ENCODE measurements around the gene AFF1. TPM values are rescaled to one million over a fixed set of nuclear protein-coding genes. Genes with fewer than 3 reads are reported as not detected.
A peak's percentile ranks its signal among the peaks of the same experiment; 100 is the strongest.

Gene AFF1
- total RNA-seq, 1 donor from 2014 or later = 99.9 TPM

- Histone ChIP-seq H3K27me3 (no peaks in the 10 kb centered on the region), H3K9me3 (no peaks in the 10 kb centered on the region), H3K4me3 (peak overlapping the region; percentile 69 to 99), H3K4me1 (peaks cover 54% of the 10 kb centered on the region), H3K27ac (peak overlapping the region; percentile 99), H3K36me3 (no peaks in the 10 kb centered on the region)
- DNase-seq (ENCODE audit: extremely low spot score in 2 of 2) = peak in 1 of 2 donors; percentile 94
- intact Hi-C loops (cut with DNase I) = no loop called here
- TF ChIP-seq CTCF (IDR thresholded peaks at IDR 0.05) (peak in 1 of 3 experiments; percentile 28), POLR2AphosphoS5 (IDR thresholded peaks at IDR 0.05; ENCODE audit: insufficient read depth in 1 of 2, low read depth in 1 of 2) (peak; percentile 76 to 81), POLR2A (IDR thresholded peaks at IDR 0.05) (peak in 1 of 2 donors; percentile 27)
These were observed 1.3 kb downstream of the AFF1 start for GRCh38 chr4:86935853-86936733.

GRCh38 chr4:86938771-86939520 is 4.1 kb downstream of the AFF1 start:
- no peaks in the 10 kb centered on the region for H3K27me3 ChIP-seq
- TF ChIP-seq POLR2A (IDR thresholded peaks at IDR 0.05) (no peak), POLR2AphosphoS5 (IDR thresholded peaks at IDR 0.05; ENCODE audit: insufficient read depth in 1 of 2, low read depth in 1 of 2) (peak in 1 of 2 donors; percentile 88), CTCF (IDR thresholded peaks at IDR 0.05) (no peak)
- no peak for DNase-seq (ENCODE audit: extremely low spot score in 2 of 2)
- H3K36me3 ChIP-seq = no peaks in the 10 kb centered on the region
- H3K27ac ChIP-seq = peak overlapping the region; percentile 99
- intact Hi-C loops (cut with DNase I) = no loop called here
- H3K4me3 ChIP-seq = no peak overlapping the region
- no peaks in the 10 kb centered on the region for H3K9me3 ChIP-seq
- peaks cover 67% of the 10 kb centered on the region for H3K4me1 ChIP-seq

GRCh38 chr4:86939729-86940575 is 5.1 kb downstream of the AFF1 start:
- H3K27ac ChIP-seq = peak overlapping the region; percentile 99
- H3K27me3 ChIP-seq = no peaks in the 10 kb centered on the region
- H3K4me3 ChIP-seq = no peak overlapping the region
- H3K36me3 ChIP-seq = no peaks in the 10 kb centered on the region
- H3K9me3 ChIP-seq = no peaks in the 10 kb centered on the region
- intact Hi-C loops (cut with DNase I) = no loop called here
- H3K4me1 ChIP-seq = peaks cover 68% of the 10 kb centered on the region
- DNase-seq (ENCODE audit: extremely low spot score in 2 of 2) = no peak
- TF ChIP-seq CTCF (IDR thresholded peaks at IDR 0.05) (no peak), POLR2A (IDR thresholded peaks at IDR 0.05) (no peak), POLR2AphosphoS5 (IDR thresholded peaks at IDR 0.05; ENCODE audit: insufficient read depth in 1 of 2, low read depth in 1 of 2) (no peak)

- Histone ChIP-seq H3K9me3 (no peaks in the 10 kb centered on the region), H3K36me3 (no peaks in the 10 kb centered on the region), H3K27ac (no peak overlapping the region), H3K4me1 (peaks cover 71% of the 10 kb centered on the region), H3K27me3 (no peaks in the 10 kb centered on the region), H3K4me3 (no peak overlapping the region)
- DNase-seq (ENCODE audit: extremely low spot score in 2 of 2) = no peak
- intact Hi-C loops (cut with DNase I) = no loop called here
- TF ChIP-seq POLR2AphosphoS5 (IDR thresholded peaks at IDR 0.05; ENCODE audit: insufficient read depth in 1 of 2, low read depth in 1 of 2) = no peak
- TF ChIP-seq POLR2A (IDR thresholded peaks at IDR 0.05) = no peak
- TF ChIP-seq CTCF (IDR thresholded peaks at IDR 0.05) = no peak
These were observed 6.2 kb downstream of the AFF1 start for GRCh38 chr4:86940920-86941460.
